CD14-positive monocyte (primary cell): ENCODE results near the gene AKR1C4. TPM values are rescaled to one million over a fixed set of nuclear protein-coding genes. Genes with fewer than 3 reads are reported as not detected.

Source experiments
- DNase-seq, 3 donors: peaks; one replicate each; pipeline ENCODE4 v3.0.0-alpha.2; 2011 to 2022
- H2AFZ ChIP-seq: 2 replicates; pipeline ENCODE4 v1.6.0; 2012; ENCODE audit warnings: mild to moderate bottlenecking, low read depth, low read length, inconsistent platforms; ENCODE audit not compliant: insufficient read depth, poor library complexity, severe bottlenecking
- H3K27ac ChIP-seq, 2 donors: 1 replicate in 1 of 2; 2 replicates in 1 of 2; pipeline ENCODE4 v1.5.1; 2012 to 2013; ENCODE audit warnings: low read length in 2 of 2, control low read depth in 1 of 2, inconsistent platforms in 1 of 2, low read depth in 1 of 2, mild to moderate bottlenecking in 1 of 2
- H3K27me3 ChIP-seq, 2 donors: one replicate each; pipeline versions ENCODE4 v1.6.0 to v1.6.1; 2011 to 2013; ENCODE audit warnings: low read length in 2 of 2; ENCODE audit not compliant: control insufficient read depth in 2 of 2, insufficient read depth in 2 of 2
- H3K36me3 ChIP-seq, 2 donors: replicated peaks in 1 of 2; 1 replicate in 1 of 2; 2 replicates in 1 of 2; pipeline versions ENCODE4 v1.5.1 to v1.6.1; 2012 to 2013; ENCODE audit warnings: low read length in 2 of 2, control low read depth in 1 of 2, inconsistent platforms in 1 of 2, mild to moderate bottlenecking in 1 of 2; ENCODE audit not compliant: insufficient read depth in 2 of 2, control insufficient read depth in 1 of 2
- H3K4me1 ChIP-seq, 2 donors: 1 replicate in 1 of 2; 2 replicates in 1 of 2; pipeline versions ENCODE4 v1.5.1 to v1.6.1; 2012 to 2013; ENCODE audit warnings: low read length in 2 of 2, control low read depth in 1 of 2, inconsistent platforms in 1 of 2, mild to moderate bottlenecking in 1 of 2, moderate library complexity in 1 of 2; ENCODE audit not compliant: insufficient read depth in 2 of 2, control insufficient read depth in 1 of 2
- H3K4me2 ChIP-seq: replicated peaks from 2 replicates; pipeline ENCODE3; 2012; ENCODE audit warnings: low read length, moderate library complexity, mild to moderate bottlenecking; ENCODE audit not compliant: poor library complexity, severe bottlenecking; ENCODE audit errors: extremely low read depth
- H3K4me3 ChIP-seq, 3 experiments: fragments of 200-600 bp in 1 of 3; sonication (generic) in 1 of 3; replicated peaks in 1 of 3; 1 replicate in 2 of 3; 2 replicates in 1 of 3; pipeline ENCODE4 v1.5.1; 2011 to 2013; ENCODE audit warnings: low read length in 3 of 3, mild to moderate bottlenecking in 3 of 3, control low read depth in 2 of 3, low read depth in 2 of 3, inconsistent platforms in 1 of 3, moderate library complexity in 1 of 3
- H3K79me2 ChIP-seq: 2 replicates; pipeline ENCODE4 v1.6.0; 2012; ENCODE audit warnings: mild to moderate bottlenecking, control low read depth, inconsistent platforms, low read length, moderate library complexity; ENCODE audit not compliant: insufficient read depth
- H3K9ac ChIP-seq: 2 replicates; pipeline ENCODE4 v1.6.0; 2017; ENCODE audit warnings: low read length, mild to moderate bottlenecking; ENCODE audit not compliant: insufficient read depth, poor library complexity, severe bottlenecking
- H3K9me3 ChIP-seq, 2 donors: replicated peaks in 1 of 2; 1 replicate in 1 of 2; 2 replicates in 1 of 2; pipeline versions ENCODE4 v1.5.1 to v1.6.1; 2012 to 2013; ENCODE audit warnings: low read length in 2 of 2, control low read depth in 1 of 2; ENCODE audit not compliant: control insufficient read depth in 1 of 2, insufficient read depth in 1 of 2
- H4K20me1 ChIP-seq: 2 replicates; pipeline ENCODE4 v1.6.0; 2012; ENCODE audit warnings: mild to moderate bottlenecking, low read length, control low read depth, moderate library complexity; ENCODE audit not compliant: insufficient read depth
- H3K27ac Mint-ChIP-seq, 7 donors: one replicate each; pipeline ENCODE4 v1.8.0; 2020; ENCODE audit warnings: mild to moderate bottlenecking in 7 of 7, mixed read lengths in 7 of 7, moderate library complexity in 6 of 7, inconsistent platforms in 2 of 7
- H3K27me3 Mint-ChIP-seq, 3 donors: one replicate each; pipeline ENCODE4 v1.8.0; 2021 to 2022; ENCODE audit warnings: low read depth in 3 of 3, mild to moderate bottlenecking in 3 of 3, mixed read lengths in 3 of 3, moderate library complexity in 3 of 3, inconsistent platforms in 1 of 3
- H3K36me3 Mint-ChIP-seq, 2 donors: one replicate each; pipeline ENCODE4 v1.8.0; 2020; ENCODE audit warnings: mixed read lengths in 2 of 2, inconsistent platforms in 1 of 2, mild to moderate bottlenecking in 1 of 2
- H3K4me1 Mint-ChIP-seq: one replicate; pipeline ENCODE4 v1.8.0; 2020; ENCODE audit warnings: mild to moderate bottlenecking, mixed read lengths
- H3K4me3 Mint-ChIP-seq, 2 donors: one replicate each; pipeline ENCODE4 v1.8.0; 2020; ENCODE audit warnings: mild to moderate bottlenecking in 2 of 2, mixed read lengths in 2 of 2, moderate library complexity in 1 of 2
- H3K9me3 Mint-ChIP-seq, 7 donors: one replicate each; pipeline ENCODE4 v1.8.0; 2020 to 2022; ENCODE audit warnings: mixed read lengths in 7 of 7, mild to moderate bottlenecking in 6 of 7, moderate library complexity in 6 of 7, inconsistent platforms in 2 of 7
- CTCF ChIP-seq: fragments of 200-600 bp; IDR thresholded peaks from one replicate; pipeline ENCODE4 v1.8.0; 2022; ENCODE audit warnings: antibody characterized with exemption, mild to moderate bottlenecking
- WGBS: methylation state at CpG from one replicate; pipeline ENCODE4 v1.1.5; 2013; ENCODE audit warnings: missing lambda C conversion rate; ENCODE audit not compliant: insufficient coverage; 5-methylcytosine and 5-hydroxymethylcytosine counted together
- intact Hi-C, 2 donors: fragments of 100-400 bp; cut with micrococcal nuclease; formaldehyde crosslinking; loops; one replicate each; pipeline versions ENCODE4 v1.15.0 to v1.15.1; 2023
- polyA plus RNA-seq, 3 donors: library from polyadenylated mRNA; depleted of rRNA in 1 of 3; unstranded in 2 of 3; stranded (reverse) in 1 of 3; fragments of 300-500 nt in 2 of 3; fragments of >200 nt in 1 of 3; fragmentation: Illumina TruSeq in 2 of 3; gene quantifications; 1 replicate in 2 of 3; 2 replicates in 1 of 3; pipeline ENCODE4 v1.2.3, GENCODE V29; 2012 to 2021

Gene AKR1C4
- polyA plus RNA-seq, 3 donors, result not detected

- Mint-ChIP-seq H3K27me3 (peaks cover 1 to 2% (median 2%) of the 10 kb centered on the region in 3 donors), H3K4me3 (no peak overlapping the region), H3K9me3 (peaks cover 8 to 30% (median 20%) of the 10 kb centered on the region in 7 donors), H3K27ac (no peak overlapping the region), H3K36me3 (no peaks in the 10 kb centered on the region), H3K4me1 (no peaks in the 10 kb centered on the region)
- intact Hi-C loops, result no loop called here
- H3K9me3 ChIP-seq, result peaks cover 18% of the 10 kb centered on the region in 2 donors
- H3K4me3 ChIP-seq, result no peak overlapping the region
- no peaks in the 10 kb centered on the region for H4K20me1 ChIP-seq
- no peak overlapping the region for H3K9ac ChIP-seq
- no peak overlapping the region for H2AFZ ChIP-seq
- no CpG with 5 or more reads among the region's 1 CpG for WGBS
- H3K27me3 ChIP-seq, result no peaks in the 10 kb centered on the region
- no peak overlapping the region for H3K27ac ChIP-seq
- H3K4me2 ChIP-seq, result no peak overlapping the region
- H3K4me1 ChIP-seq, result no peaks in the 10 kb centered on the region
- no peak for TF ChIP-seq CTCF
- H3K79me2 ChIP-seq, result no peaks in the 10 kb centered on the region
- DNase-seq, result no peak
- no peaks in the 10 kb centered on the region for H3K36me3 ChIP-seq
These were observed 69.7 kb downstream of the AKR1C4 start for GRCh38 chr10:5266351-5266750.

GRCh38 chr10:5266804-5267203 lies 70.2 kb downstream of the AKR1C4 start:
- Mint-ChIP-seq H3K27ac (no peak overlapping the region), H3K36me3 (no peaks in the 10 kb centered on the region), H3K27me3 (peaks cover 0 to 2% (median 0%) of the 10 kb centered on the region in 3 donors), H3K9me3 (peaks cover 8 to 30% (median 20%) of the 10 kb centered on the region in 7 donors), H3K4me1 (no peaks in the 10 kb centered on the region), H3K4me3 (no peak overlapping the region)
- no peak overlapping the region for H3K4me3 ChIP-seq
- H3K9me3 ChIP-seq, result peaks cover 18% of the 10 kb centered on the region in 2 donors
- no peaks in the 10 kb centered on the region for H3K79me2 ChIP-seq
- no peak overlapping the region for H3K9ac ChIP-seq
- no peak for DNase-seq
- H3K4me1 ChIP-seq, result no peaks in the 10 kb centered on the region
- H3K27me3 ChIP-seq, result no peaks in the 10 kb centered on the region
- H4K20me1 ChIP-seq, result no peaks in the 10 kb centered on the region
- intact Hi-C loops, result no loop called here
- no peaks in the 10 kb centered on the region for H3K36me3 ChIP-seq
- H2AFZ ChIP-seq, result no peak overlapping the region
- TF ChIP-seq CTCF, result no peak
- no CpG with 5 or more reads among the region's 1 CpG for WGBS
- no peak overlapping the region for H3K4me2 ChIP-seq
- no peak overlapping the region for H3K27ac ChIP-seq
